NCI-H1105 (cell line): ENCODE results near the gene CNIH1.
"Not testable (repeated sequence)": the region's sequence is repeated elsewhere in the genome, so short reads cannot be mapped to it uniquely, and the experiment has no call there.

Source experiments
- DNase-seq: peaks from one replicate; lab custom pipeline; 2025; lab: John Stamatoyannopoulos, UW

The CNIH1 gene

GRCh38 chr14:54380558-54380957, 60.6 kb downstream of the CNIH1 start:
- not testable (repeated sequence) for DNase-seq

GRCh38 chr14:54378893-54379292, 62.3 kb downstream of the CNIH1 start:
- not testable (repeated sequence) for DNase-seq

- DNase-seq = no peak
These were observed 63.7 kb downstream of the CNIH1 start for GRCh38 chr14:54377501-54377900.

- DNase-seq = no peak
These were observed 66.9 kb downstream of the CNIH1 start for GRCh38 chr14:54374117-54374884.
